GM23248 (cell line): ENCODE data around the gene KCNJ1.

ENCODE experiments used
- EZH2 ChIP-seq: fragments of 200-600 bp; sonication (generic); IDR thresholded peaks from 2 replicates; pipeline ENCODE4 v1.6.1; 2018; ENCODE audit warnings: antibody characterized with exemption, mild to moderate bottlenecking; ENCODE audit not compliant: insufficient read depth, poor library complexity, severe bottlenecking
- EZH2phosphoT487 ChIP-seq: fragments of 200-600 bp; sonication (generic); IDR thresholded peaks from 2 replicates; pipeline ENCODE4 v1.6.1; 2018; ENCODE audit warnings: antibody characterized with exemption, moderate library complexity, mild to moderate bottlenecking, low read depth; ENCODE audit not compliant: insufficient read depth

DNA sequence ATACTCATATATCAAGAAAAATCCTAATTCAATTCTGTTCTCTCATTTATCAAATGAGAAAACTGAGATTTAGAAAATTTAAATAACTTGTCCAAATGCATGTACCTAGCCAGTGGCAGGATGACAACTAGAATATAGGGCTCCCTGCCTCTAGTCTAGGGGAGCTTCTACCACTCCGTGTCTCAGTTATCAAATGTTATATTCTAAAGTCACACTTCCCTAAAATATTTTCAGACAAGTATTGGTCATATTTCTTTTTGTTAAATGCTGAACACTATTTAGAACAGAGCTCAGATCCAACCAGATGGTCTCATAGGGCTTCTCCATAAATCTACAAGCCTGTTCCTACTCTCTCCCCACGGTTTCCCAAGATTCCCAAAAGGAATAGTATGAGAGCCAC, 26.3 kb downstream of the KCNJ1 start:
- TF ChIP-seq EZH2 (no peak), EZH2phosphoT487 (no peak)
